Psoas muscle (tissue), 8 donors: Measurements from ENCODE around the gene MFSD2A. TPM values are rescaled to one million over a fixed set of nuclear protein-coding genes. Genes with fewer than 3 reads are reported as not detected.

ENCODE experiments used
- ATAC-seq, 4 donors: fragments of 200-7000 bp; cut with Tn5 transposase; one replicate each; pipeline ENCODE4 v1.9.1; 2020; ENCODE audit warnings: moderate library complexity in 3 of 4, mild to moderate bottlenecking in 2 of 4
- DNase-seq, 2 donors: peaks; one replicate each; pipeline ENCODE4 v3.0.0-alpha.2; 2020
- H3K27ac ChIP-seq: fragments of 200-600 bp; one replicate; pipeline ENCODE4 v1.8.0; 2022
- H3K27me3 ChIP-seq, 3 donors: fragments of 200-600 bp in 1 of 3; one replicate each; pipeline versions ENCODE4 v1.6.1 to v1.8.0; 2013 to 2022; ENCODE audit warnings: low read length in 2 of 3, mild to moderate bottlenecking in 2 of 3, moderate library complexity in 1 of 3; ENCODE audit not compliant: insufficient read depth in 3 of 3
- H3K36me3 ChIP-seq, 2 donors: fragments of 200-600 bp in 1 of 2; one replicate each; pipeline versions ENCODE4 v1.6.1 to v1.8.0; 2013 to 2022; ENCODE audit warnings: low read depth in 1 of 2, mild to moderate bottlenecking in 1 of 2, moderate library complexity in 1 of 2; ENCODE audit not compliant: insufficient read depth in 1 of 2
- H3K4me1 ChIP-seq: fragments of 200-600 bp; one replicate; pipeline ENCODE4 v1.8.0; 2022
- H3K4me3 ChIP-seq: fragments of 200-600 bp; one replicate; pipeline ENCODE4 v1.8.0; 2022; ENCODE audit warnings: mild to moderate bottlenecking
- H3K9me3 ChIP-seq: fragments of 200-600 bp; one replicate; pipeline ENCODE4 v1.8.0; 2022
- WGBS, 3 donors: extraction: QIAGEN DNeasy Blood & Tissue Kit; methylation state at CpG; one replicate each; pipeline versions ENCODE4 v1.1.6 to v1.1.7; 2013; 5-methylcytosine and 5-hydroxymethylcytosine counted together
- intact Hi-C, 2 donors: fragments of 100-400 bp; cut with DNase I; formaldehyde crosslinking; loops; one replicate each; pipeline versions ENCODE4 v1.11.0 to v1.14.2; 2022
- long read RNA-seq, 2 donors: library from polyadenylated mRNA; unstranded; transcript quantifications; one replicate each; pipeline ENCODE4 v2.0.0, GENCODE V29; 2021
- polyA plus RNA-seq, 3 donors: library from polyadenylated mRNA; stranded (reverse); fragments of 200-250 nt; gene quantifications; one replicate each; pipeline ENCODE4 v1.2.3, GENCODE V29; 2013
- total RNA-seq, 4 donors: library from RNA; stranded (reverse); fragmentation: NEBNext Ultra II Directional in 2 of 4; extraction: Animal tissue kit (Norgen Biotek cat#: 25700) in 2 of 4; gene quantifications; one replicate each; pipeline versions ENCODE4 v1.2.1 to v1.2.4, GENCODE V29; 2021 to 2023
- TF ChIP-seq, protein P1 (sequence below): fragments of 200-600 bp; IDR thresholded peaks from one replicate; pipeline ENCODE4 v1.8.0; 2022; ENCODE audit warnings: antibody characterized with exemption
- donor health status: healthy with polysubstance abuse.
- donor health status: DM: no; HTN: no; CAD: no; lungs with moderate emphysema.
- donor health status: Bipolar disorder and iron deficiency.
- donor health status: healthy.
- donor health status: DM: yes; HTN: yes; CAD: no.
- donor health status: DM: no; HTN: no; CAD: no.
- donor health status: DM: no; HTN: no; CAD: no.
- donor health status: DM: yes; HTN: yes; CAD: no.

MFSD2A gene
- total RNA-seq (under 1 TPM; 0.12 to 0.58 (median 0.47) TPM), polyA plus RNA-seq (1 to 10 TPM in 1 of 3 donors, under 1 TPM in 2; 0.35 to 2.1 (median 0.92) TPM)
- long read RNA-seq, donor 1, partial matches to known transcripts, result 1 of 1 reads
- long read RNA-seq, donor 1, other reads (novel, unspliced or antisense), result 0 of 1 reads
- long read RNA-seq, donor 2, result 0 reads

DNA sequence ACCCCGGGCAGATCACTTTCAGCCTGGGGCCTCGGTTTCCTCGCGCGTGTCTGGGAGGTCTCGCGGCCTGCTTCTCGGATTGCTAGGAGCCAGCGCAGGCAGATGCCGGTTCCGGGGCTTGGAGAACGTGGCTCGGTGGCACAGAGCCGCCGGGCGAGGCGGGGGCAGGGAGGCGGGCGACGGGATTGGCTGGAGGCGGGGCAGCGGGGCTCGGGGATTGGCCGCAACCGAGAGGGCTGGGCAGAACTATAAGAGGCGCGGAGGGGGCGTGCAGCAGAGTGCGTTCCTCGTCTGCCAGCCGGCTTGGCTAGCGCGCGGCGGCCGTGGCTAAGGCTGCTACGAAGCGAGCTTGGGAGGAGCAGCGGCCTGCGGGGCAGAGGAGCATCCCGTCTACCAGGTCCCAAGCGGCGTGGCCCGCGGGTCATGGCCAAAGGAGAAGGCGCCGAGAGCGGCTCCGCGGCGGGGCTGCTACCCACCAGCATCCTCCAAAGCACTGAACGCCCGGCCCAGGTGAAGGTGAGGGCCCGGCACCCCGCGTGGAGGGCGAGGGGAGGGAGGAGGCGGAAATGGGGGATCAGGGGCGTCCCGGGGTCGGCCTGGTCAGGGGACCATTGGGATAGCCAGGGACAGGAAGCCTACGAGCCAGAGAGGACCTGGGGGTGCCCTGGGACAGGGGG, at the start of gene MFSD2A:
Gene MFSD2A (plus strand): TSS at position 276 of the 677 bp plus-strand sequence. CDS start 148 bp downstream, at position 424.
- H3K4me1 ChIP-seq, result peaks cover 21% of the 10 kb centered on the region
- H3K9me3 ChIP-seq, result no peaks in the 10 kb centered on the region
- TF ChIP-seq, protein P1, sequence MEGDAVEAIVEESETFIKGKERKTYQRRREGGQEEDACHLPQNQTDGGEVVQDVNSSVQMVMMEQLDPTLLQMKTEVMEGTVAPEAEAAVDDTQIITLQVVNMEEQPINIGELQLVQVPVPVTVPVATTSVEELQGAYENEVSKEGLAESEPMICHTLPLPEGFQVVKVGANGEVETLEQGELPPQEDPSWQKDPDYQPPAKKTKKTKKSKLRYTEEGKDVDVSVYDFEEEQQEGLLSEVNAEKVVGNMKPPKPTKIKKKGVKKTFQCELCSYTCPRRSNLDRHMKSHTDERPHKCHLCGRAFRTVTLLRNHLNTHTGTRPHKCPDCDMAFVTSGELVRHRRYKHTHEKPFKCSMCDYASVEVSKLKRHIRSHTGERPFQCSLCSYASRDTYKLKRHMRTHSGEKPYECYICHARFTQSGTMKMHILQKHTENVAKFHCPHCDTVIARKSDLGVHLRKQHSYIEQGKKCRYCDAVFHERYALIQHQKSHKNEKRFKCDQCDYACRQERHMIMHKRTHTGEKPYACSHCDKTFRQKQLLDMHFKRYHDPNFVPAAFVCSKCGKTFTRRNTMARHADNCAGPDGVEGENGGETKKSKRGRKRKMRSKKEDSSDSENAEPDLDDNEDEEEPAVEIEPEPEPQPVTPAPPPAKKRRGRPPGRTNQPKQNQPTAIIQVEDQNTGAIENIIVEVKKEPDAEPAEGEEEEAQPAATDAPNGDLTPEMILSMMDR, result no peak
- intact Hi-C loops, result no loop called here
- no peaks in the 10 kb centered on the region for H3K36me3 ChIP-seq
- WGBS, 3 donors, result 1% methylated on average over 46 to 62 of the region's 62 CpGs
- H3K27me3 ChIP-seq, result no peaks in the 10 kb centered on the region
- peak; percentile 94 to 96 for DNase-seq
- H3K4me3 ChIP-seq, result peak within 1 kb of the TSS; percentile 65
- ATAC-seq, result peak; percentile 96 to 99 (median 98)
- H3K27ac ChIP-seq, result peak within 1 kb of the TSS; percentile 53

DNA sequence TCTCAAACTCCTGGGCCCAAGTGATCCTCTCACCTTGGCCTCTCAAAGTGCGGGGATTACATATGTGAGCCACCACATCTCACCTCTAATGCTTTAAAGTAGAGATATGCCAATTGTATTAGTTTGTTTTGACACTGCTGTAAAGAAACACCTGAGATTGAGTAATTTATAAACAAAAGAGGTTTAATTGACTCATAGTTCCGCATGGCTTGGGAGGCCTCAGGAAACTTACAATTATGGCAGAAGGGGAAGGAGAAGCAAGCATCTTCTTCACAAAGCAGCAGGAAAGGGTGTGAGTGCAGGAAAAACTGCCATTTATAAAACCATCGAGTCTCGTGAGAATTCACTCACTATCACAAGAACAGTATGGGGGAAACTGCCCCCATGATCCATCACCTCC, 49.8 kb upstream of the MFSD2A start:
- Histone ChIP-seq H3K4me3 (no peak overlapping the region), H3K27ac (no peak overlapping the region), H3K4me1 (peaks cover 7% of the 10 kb centered on the region), H3K27me3 (peaks cover 0 to 10% (median 4%) of the 10 kb centered on the region in 3 donors), H3K36me3 (no peaks in the 10 kb centered on the region), H3K9me3 (no peaks in the 10 kb centered on the region)
- DNase-seq, result no peak
- WGBS, 3 donors, result 78 to 80% (median 79%) methylated on average over 4 of the region's 4 CpGs
- intact Hi-C loops, result no loop called here
- ATAC-seq, result no peak
- TF ChIP-seq, protein P1, result no peak

DNA sequence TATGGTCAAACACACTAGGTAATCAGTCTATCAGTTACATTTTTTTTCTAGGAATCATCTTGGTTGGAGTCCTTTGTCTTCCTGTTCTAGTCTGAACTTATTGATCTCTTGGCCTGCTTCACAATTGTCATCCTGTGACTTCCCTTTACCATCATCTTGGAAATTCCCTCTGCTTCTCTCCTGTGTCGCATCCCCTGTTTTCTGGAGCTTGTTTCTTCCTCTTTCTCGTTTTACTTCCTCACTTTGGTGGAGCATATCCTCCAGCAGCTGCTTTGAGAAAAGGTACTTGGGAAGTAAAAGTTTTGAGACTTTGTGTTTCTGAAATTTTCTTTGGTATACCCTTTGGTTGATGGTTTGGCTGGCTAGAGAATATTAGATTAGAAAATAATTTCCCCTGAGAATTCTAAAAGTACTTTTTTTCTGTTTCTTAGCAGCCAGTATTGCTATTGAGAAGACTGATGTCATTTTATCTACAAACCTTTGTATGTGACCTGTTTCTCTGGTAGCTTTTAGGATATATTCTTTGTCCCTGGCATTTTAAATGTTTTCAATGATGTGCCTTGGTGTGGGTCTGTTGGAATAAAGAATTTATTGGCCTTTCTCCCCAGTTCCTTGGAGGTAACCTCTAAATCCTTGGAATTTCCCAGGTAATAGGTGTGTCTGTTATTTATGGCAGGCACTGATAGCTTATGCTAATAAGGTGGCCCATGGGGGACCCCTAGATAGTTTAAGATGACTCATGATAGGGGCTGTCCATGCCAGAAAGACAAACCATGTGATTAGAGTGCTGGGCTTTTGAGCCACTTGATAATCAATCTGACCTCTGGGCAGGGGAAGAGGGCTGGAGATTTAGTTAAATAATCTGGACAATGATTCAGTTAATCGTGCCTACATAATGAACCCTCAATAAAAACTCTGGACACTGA, 47.2 kb upstream of the MFSD2A start:
- no peak for DNase-seq
- H3K9me3 ChIP-seq, result no peaks in the 10 kb centered on the region
- H3K36me3 ChIP-seq, result no peaks in the 10 kb centered on the region
- H3K4me1 ChIP-seq, result no peaks in the 10 kb centered on the region
- peaks cover 0 to 2% (median 0%) of the 10 kb centered on the region in 3 donors for H3K27me3 ChIP-seq
- intact Hi-C loops, result no loop called here
- H3K27ac ChIP-seq, result no peak overlapping the region
- ATAC-seq, result no peak
- H3K4me3 ChIP-seq, result no peak overlapping the region
- 71 to 81% (median 80%) methylated on average over 3 of the region's 3 CpGs for WGBS, 3 donors
- TF ChIP-seq, protein P1, result no peak

DNA sequence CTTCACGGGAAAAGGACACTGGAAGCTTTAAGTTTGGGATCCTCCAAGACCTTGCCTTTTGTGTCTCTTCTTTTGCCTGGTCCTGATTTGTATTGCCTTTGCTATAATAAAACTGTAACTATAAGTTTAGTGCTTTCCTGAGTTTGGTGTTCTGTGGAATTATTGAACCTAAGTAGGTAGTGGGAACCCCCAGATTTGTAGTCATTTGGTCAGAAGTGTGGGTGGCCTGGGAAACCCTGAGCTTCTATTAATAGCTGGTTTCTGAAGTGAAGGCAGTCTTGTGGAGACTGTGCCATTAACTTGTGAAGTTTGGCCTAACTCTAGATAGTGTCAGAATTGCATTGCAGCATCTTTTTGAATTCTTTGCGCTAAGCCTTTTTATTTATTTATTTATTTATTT, 46.4 kb upstream of the MFSD2A start:
- DNase-seq, result no peak
- no peak overlapping the region for H3K4me3 ChIP-seq
- intact Hi-C loops, result no loop called here
- no peak for ATAC-seq
- no peaks in the 10 kb centered on the region for H3K4me1 ChIP-seq
- no peaks in the 10 kb centered on the region for H3K36me3 ChIP-seq
- no peak overlapping the region for H3K27ac ChIP-seq
- no peaks in the 10 kb centered on the region for H3K9me3 ChIP-seq
- TF ChIP-seq, protein P1, result no peak
- H3K27me3 ChIP-seq, result peaks cover 0 to 2% (median 0%) of the 10 kb centered on the region in 3 donors
- 88 to 92% (median 91%) methylated on average over 2 of the region's 2 CpGs for WGBS, 3 donors
